ENCODE results near the gene VAPA.

VAPA gene

GRCh38 chr18:9915291-9916076 lies 1.7 kb downstream of the VAPA start:
- DNase-seq: no peak

- no peak for DNase-seq
Measured at GRCh38 chr18:9916077-9916639, 2.3 kb downstream of the VAPA start.

- DNase-seq: no peak
Measured at GRCh38 chr18:9916808-9917207, 3.0 kb downstream of the VAPA start.

- DNase-seq: no peak
Measured at GRCh38 chr18:9918016-9918680, 4.3 kb downstream of the VAPA start.

GRCh38 chr18:9919564-9920232 lies 5.9 kb downstream of the VAPA start:
- no peak for DNase-seq

GRCh38 chr18:9922592-9923311 lies 8.9 kb downstream of the VAPA start:
- no peak for DNase-seq

GRCh38 chr18:9924371-9924943 lies 10.6 kb downstream of the VAPA start:
- DNase-seq: no peak

- DNase-seq: no peak
Measured at GRCh38 chr18:9925369-9925768, 11.6 kb downstream of the VAPA start.

GRCh38 chr18:9925795-9926194 lies 12.0 kb downstream of the VAPA start:
- no peak for DNase-seq

GRCh38 chr18:9926223-9926894 lies 12.5 kb downstream of the VAPA start:
- DNase-seq: no peak

- DNase-seq: no peak
Measured at GRCh38 chr18:9926977-9927376, 13.2 kb downstream of the VAPA start.

- DNase-seq: no peak
Measured at GRCh38 chr18:9927392-9928063, 13.7 kb downstream of the VAPA start.

GRCh38 chr18:9928646-9929259 lies 14.9 kb downstream of the VAPA start:
- DNase-seq: no peak

- DNase-seq: no peak
Measured at GRCh38 chr18:9930299-9930884, 16.6 kb downstream of the VAPA start.

- DNase-seq: no peak
Measured at GRCh38 chr18:9931146-9931545, 17.3 kb downstream of the VAPA start.

GRCh38 chr18:9931678-9932077 lies 17.9 kb downstream of the VAPA start:
- DNase-seq: no peak

GRCh38 chr18:9933865-9934264 lies 20.0 kb downstream of the VAPA start:
- no peak for DNase-seq

GRCh38 chr18:9934274-9934673 lies 20.5 kb downstream of the VAPA start:
- DNase-seq: no peak

- DNase-seq: no peak
Measured at GRCh38 chr18:9941103-9941502, 27.3 kb downstream of the VAPA start.

GRCh38 chr18:9941660-9942059 lies 27.8 kb downstream of the VAPA start:
- no peak for DNase-seq

- DNase-seq: no peak
Measured at GRCh38 chr18:9943311-9943710, 29.5 kb downstream of the VAPA start.
